ENCODE data around the gene HYAL4.
"Not testable (repeated sequence)": the region's sequence is repeated elsewhere in the genome, so short reads cannot be mapped to it uniquely, and the experiment has no call there.

HYAL4 gene

DNA sequence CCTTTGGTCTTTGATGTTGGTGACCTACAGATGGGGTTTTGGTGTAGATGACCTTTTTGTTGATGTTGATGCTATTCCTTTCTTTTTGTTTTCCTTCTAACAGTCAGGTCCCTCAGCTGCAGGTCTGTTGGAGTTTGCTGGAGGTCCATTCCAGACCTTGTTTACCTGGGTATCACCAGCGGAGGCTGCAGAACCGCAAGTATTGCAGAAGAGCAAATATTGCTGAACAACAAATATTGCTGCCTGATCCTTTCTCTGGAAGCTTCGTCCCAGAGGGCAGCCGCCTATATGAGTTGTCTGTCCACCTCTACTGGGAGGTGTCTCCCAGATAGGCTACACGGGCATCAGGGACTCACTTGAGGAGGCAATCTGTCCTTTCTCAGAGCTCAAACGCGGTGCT lies 827 bp upstream of the HYAL4 start:
- DNase-seq; intact Hi-C loops (cut with DNase I): not testable (repeated sequence)

GRCh38 chr7:123845823-123846216 lies 851 bp downstream of the HYAL4 start:
- DNase-seq: no peak
- intact Hi-C loops (cut with DNase I): no loop called here

DNA sequence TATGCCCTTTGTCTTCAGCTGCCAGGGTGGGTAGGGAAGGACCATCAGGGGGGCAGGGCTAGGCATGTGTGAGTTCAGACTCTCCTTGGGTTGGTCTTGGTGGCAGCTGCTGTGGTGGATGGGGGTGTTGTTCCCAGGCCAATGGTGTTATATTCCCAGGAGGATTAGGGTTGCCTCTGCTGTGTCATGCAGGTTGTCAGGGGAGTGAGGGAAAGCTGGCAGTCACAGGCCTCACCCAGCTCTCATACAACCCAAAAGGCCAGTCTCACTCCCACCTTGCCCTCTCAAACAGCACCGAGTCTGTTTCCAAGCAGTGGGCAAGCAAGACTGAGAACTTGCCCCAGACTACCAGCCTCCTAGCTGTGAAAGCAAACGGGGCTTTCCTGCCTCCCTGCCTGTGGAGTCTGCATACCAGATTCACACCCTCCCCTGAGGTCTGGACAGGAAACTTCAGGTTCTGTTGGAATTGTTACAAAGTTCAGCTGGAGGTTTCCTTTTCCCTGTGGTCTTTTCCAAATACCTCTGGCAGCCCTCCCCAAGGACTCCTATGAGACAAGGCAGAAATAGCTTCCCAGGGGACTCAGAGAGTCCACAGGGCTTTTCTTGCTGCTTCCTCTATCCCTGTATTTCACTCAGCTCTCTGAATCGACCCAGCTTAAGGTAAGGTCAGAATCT lies 1.4 kb downstream of the HYAL4 start:
- intact Hi-C loops (cut with DNase I): no loop called here
- no peak for DNase-seq

DNA sequence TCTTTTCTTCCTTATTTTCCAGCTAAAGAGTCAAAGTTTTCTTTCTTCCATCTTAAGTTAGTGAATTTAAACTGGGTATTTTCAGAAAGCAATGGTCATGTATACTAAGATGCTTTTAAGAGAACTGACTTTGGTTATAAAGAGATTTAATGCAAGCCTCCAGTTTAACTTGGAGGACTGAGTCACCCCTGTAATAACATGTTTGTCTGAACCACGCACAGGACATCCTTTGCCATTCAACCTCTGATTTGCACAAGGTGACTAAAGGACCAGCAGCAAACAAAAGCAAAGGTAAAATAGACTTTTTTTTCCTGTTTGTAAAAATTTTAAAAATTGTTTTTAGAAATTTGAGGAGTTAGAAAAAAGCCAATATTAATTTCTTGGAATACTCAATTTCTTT lies 2.9 kb downstream of the HYAL4 start:
- intact Hi-C loops (cut with DNase I): no loop called here

GRCh38 chr7:123849855-123850254 lies 4.9 kb downstream of the HYAL4 start:
- DNase-seq: no peak
- intact Hi-C loops (cut with DNase I): no loop called here

More for the DNA sequence above, 2.9 kb downstream of the HYAL4 start:
- no peak for DNase-seq

DNA sequence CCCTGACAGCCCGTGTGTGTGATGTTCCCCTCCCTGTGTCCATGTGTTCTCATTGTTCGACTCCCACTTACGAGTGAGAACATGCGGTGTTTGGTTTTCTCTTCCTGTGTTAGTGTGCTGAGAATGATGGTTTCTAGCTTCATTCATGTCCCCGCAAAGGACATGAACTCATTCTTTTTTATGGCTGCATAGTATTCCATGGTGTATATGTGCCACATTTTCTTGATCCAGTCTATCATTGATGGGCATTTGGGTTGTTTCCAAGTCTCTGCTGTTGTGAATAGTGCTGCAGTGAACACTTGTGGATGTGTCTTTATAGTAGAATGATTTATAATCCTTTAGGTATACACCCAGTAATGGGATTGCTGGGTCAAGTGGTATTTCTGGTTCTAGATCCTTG lies 6.4 kb downstream of the HYAL4 start:
- DNase-seq; intact Hi-C loops (cut with DNase I): not testable (repeated sequence)

DNA sequence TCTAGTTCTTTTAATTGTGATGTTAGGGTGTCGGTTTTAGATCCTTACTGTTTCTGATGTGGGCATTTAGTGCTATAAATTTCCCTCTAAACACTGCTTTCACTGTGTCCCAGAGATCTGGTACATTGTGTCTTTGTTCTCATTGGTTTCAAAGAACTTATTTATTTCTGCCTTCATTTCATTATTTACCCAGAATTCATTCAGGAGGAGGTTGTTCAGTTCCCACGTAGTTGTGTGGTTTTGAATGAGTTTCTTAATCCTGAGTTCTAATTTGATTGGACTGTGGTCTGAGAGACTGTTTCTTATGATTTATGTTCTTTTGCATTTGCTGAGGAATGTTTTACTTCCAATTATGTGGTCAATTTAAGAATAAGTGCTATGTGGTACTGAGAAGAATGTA lies 9.3 kb downstream of the HYAL4 start:
- DNase-seq; intact Hi-C loops (cut with DNase I): not testable (repeated sequence)

GRCh38 chr7:123856428-123856827 lies 11.5 kb downstream of the HYAL4 start:
- intact Hi-C loops (cut with DNase I); DNase-seq: not testable (repeated sequence)

DNA sequence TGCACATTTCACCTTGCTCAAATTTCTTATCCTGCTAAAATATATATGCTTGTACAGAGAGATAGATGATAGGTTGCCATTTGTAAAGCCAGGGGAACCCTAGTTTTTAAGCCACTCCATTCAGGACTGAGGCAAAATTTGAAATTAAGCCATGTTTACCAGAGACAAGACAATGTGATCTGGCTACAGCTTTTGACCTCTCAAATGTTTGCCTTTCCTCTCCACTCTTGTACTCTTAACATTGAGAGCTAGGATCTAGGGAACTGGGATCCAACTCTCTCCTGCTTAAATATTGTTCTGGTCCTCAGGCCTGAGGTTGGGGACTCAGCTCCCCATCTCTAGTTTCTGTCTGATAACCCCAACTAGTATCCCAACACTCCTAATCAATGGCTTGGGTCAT lies 15.9 kb downstream of the HYAL4 start:
- intact Hi-C loops (cut with DNase I): no loop called here
- no peak for DNase-seq

- intact Hi-C loops (cut with DNase I): no loop called here
Observed at GRCh38 chr7:123862775-123863174, 17.8 kb downstream of the HYAL4 start.

GRCh38 chr7:123863461-123863860 lies 18.5 kb downstream of the HYAL4 start:
- intact Hi-C loops (cut with DNase I): no loop called here
- no peak for DNase-seq

More at GRCh38 chr7:123862775-123863174, 17.8 kb downstream of the HYAL4 start:
- no peak for DNase-seq

DNA sequence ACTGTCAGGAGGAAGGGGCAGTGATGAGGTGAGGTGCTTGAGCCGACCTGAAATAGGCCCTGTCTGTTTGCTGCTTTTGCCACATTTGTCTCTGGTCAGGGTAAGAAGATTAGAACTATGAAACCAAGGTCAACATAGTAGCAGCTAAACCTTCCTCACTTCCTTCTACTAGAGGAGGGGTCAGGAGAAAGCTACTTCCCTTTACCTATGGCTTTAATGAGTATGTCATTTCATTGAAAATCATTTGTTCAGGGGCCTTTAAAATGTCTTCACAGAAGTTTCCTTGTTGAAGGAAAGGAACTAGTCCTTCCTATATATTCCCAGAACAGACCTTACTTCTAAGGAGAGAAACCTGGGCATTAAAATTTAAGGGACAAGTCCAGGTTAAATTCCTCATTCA lies 19.0 kb downstream of the HYAL4 start:
- no peak for DNase-seq
- intact Hi-C loops (cut with DNase I): no loop called here

DNA sequence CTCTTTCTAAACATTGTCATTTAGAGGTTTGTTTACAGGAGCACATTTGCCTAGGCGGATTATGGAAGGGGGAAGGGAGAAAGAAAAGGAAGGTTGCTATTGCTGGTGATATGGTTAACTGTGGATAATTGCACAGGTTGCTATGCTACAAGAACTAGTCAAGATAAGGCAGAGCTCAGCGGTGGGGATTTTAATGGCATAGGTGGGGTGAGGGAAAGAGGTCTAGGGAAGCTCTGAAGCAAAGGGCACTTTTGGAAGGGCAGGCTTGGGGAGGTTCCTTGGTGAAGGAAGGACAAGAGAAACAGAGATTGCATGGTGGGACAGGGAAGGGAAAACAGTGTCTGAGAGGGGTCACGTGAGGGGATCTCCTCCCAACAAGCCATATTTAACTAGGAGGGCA lies 19.5 kb downstream of the HYAL4 start:
- DNase-seq: no peak
- intact Hi-C loops (cut with DNase I): no loop called here

DNA sequence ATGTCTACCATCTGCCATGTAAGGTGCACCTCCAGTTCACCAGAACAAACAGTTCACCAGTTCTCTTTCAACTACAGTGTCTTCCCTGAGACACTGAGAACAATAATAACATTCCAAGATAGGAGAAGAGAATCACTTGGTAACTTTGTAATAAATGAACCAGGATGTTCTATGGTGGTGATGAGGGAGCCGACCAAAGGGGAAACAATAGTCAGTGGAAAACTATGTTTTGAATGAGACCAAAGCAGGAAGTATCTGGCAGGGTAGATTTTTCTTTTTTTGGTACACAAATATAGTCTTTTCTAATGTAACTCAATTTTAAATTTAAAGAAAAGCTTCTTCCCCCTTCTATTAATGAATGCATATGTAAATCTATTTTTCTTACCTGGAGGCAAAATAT lies 20.0 kb downstream of the HYAL4 start:
- intact Hi-C loops (cut with DNase I): loop anchor here (5.0 kb wide), 1 partner anchor 183 kb away; no protein-coding TSS in a partner anchor
- no peak for DNase-seq

DNA sequence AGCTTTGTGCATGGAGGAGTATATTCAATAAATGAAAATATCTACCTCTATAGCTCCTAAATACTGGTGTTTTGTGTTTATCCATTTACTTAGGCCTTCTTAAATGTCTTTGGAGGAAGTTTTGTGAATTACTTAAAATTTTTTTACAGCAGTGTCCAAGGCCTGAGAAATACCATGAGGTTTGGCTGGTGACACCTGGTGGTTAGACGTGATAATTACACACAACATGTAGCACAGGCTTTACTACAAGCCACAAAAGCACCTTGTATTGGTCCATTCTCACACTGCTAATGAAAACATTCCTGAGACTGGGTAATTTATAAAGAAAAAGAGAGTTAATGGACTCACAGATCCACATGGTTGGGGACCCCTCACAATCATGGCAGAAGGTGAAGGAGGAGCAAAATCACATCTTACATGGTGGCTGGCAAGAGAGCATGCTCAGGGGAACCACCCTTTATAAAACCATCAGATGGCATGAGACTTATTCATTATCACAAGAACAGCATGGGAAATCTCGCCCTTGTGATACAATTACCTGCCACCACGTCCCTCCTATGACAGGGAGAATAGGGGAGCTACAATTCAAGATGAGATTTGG lies 20.6 kb downstream of the HYAL4 start:
- peak in 25 of 42 donors; percentile 15 to 79 (median 52) for DNase-seq
- intact Hi-C loops (cut with DNase I): loop anchor here (5.0 kb wide), 1 partner anchor 183 kb away; no protein-coding TSS in a partner anchor

- intact Hi-C loops (cut with DNase I): loop anchor here (5.0 kb wide), 1 partner anchor 185 kb away; no protein-coding TSS in a partner anchor
- DNase-seq: no peak
Observed at GRCh38 chr7:123867225-123867624, 22.3 kb downstream of the HYAL4 start.

DNA sequence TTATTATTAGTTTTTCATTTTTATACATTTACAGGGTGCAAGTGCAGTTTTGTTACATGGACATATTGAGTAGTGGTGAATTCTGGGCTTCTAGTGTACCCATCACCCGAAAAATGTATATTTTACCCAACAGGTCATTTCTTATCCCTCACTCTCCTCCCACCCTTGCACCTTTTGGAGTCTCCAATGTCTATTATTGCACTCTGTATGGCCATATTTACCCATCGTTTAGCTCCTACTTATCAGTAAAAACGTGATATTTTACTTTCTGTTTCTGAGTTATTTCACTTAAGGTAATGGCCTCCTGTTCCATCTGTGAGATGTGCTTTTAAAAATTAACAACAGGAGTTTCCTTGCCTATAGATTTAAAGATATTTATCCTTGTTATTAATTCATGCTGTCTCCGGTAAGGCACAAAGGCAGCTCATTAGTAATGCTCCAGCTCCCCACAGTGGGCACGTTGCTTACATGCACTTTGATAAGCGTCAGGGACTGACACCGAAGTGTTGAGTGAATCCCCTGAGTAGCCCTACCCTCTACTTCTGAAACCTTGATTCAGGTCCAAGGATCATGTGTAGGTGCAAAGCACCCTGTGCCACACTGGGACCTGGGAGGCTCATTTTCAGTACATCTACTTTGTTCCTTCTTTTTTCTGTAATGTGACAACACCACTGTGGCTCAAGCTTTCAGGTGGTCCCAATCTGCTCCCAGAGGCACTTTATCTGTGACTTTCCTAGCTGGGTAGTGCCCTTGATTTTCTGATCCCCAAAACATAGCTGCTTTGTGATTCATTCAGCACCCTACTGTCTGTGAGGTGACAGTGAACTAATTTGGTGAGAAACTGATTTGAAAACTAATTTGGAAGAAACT lies 27.3 kb downstream of the HYAL4 start:
- intact Hi-C loops (cut with DNase I): no loop called here
- DNase-seq: peak in 33 of 42 donors; percentile 6 to 60 (median 22)

DNA sequence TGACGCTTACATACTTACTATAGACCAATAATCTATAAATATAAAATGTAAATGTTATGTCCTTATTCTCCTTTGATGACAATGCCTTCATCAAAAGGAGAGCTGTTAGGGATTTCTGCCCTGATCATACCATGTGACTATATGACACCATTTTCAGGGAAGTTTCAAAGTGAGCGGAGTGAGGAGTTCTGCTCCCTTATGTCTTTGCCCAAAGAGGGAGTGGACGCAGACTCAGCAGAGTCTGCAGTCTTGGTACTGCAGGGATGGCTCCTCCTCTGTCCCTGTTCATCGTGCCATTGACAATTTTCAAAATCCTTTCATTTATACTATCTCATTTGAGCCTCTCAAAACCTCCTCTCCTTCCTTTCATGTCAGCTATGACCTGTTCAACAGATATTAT lies 27.9 kb downstream of the HYAL4 start:
- intact Hi-C loops (cut with DNase I): no loop called here

DNA sequence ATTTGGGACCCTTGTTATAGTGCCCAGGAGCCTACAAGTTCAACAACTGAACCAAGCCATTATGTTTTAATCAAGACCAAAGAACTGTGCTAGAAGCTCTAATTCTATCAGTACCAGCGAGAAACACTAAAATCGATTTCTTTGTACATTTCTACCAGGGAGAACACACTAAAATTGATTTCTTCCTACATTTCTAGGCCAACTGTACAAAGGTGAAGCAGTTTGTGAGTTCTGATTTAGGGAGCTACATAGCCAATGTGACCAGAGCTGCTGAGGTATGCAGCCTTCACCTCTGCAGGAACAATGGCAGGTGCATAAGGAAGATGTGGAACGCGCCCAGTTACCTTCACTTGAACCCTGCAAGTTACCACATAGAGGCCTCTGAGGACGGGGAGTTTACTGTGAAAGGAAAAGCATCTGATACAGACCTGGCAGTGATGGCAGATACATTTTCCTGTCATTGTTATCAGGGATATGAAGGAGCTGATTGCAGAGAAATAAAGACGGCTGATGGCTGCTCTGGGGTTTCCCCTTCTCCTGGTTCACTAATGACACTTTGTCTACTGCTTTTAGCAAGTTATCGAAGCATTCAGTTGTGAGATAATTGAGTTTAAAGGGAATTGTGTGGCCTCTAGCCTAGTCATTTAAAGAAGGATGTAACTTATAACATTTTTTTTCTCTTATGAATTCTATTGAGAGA lies 31.7 kb downstream of the HYAL4 start:
- intact Hi-C loops (cut with DNase I): no loop called here

More for the DNA sequence above, 27.9 kb downstream of the HYAL4 start:
- no peak for DNase-seq

More for the DNA sequence above, 31.7 kb downstream of the HYAL4 start:
- DNase-seq: no peak
